ENCODE measurements around the gene KRT82.

- TF ChIP-seq CTCF (IDR thresholded peaks at IDR 0.05) (no peak), POLR2A (IDR thresholded peaks at IDR 0.05) (no peak), POLR2AphosphoS5 (IDR thresholded peaks at IDR 0.05) (no peak)
Measured at GRCh38 chr12:52394836-52395405, 11.2 kb downstream of the KRT82 start.

Data from prostate gland (tissue), 2 donors.